ENCODE measurements around the gene TBC1D1.

DNA sequence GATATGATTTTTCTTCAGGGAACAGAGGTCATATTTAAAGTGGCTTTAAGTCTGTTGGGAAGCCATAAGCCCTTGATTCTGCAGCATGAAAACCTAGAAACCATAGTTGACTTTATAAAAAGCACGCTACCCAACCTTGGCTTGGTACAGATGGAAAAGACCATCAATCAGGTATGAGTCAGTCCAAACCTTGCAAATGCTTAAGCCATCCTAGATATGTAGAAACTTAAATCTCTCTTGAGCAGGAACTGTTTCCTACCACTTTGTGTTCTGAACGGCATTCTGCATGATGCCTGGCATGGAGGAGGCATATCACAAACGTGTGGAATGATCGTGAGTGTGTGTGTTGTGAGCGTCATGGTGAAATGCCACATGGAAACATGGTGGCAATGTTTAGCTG, 234.1 kb downstream of the TBC1D1 start:
- TF ChIP-seq EZH2 (IDR thresholded peaks at IDR 0.05; ENCODE audit: low read length, missing control alignments) = no peak
- TF ChIP-seq CTCF (conservative IDR thresholded peaks at IDR 0.05 in 1 of 2, IDR thresholded peaks at IDR 0.05 in 1 of 2; ENCODE audit: low read depth in 1 of 2, low read length in 2 of 2) = no peak
